ENCODE data around the gene FLT3. TPM values are rescaled to one million over a fixed set of nuclear protein-coding genes. Genes with fewer than 3 reads are reported as not detected.

FLT3 gene
- total RNA-seq, 2 experiments from 2014 or later, result 0.39 to 0.55 TPM

GRCh38 chr13:28014301-28014700 is 86.1 kb downstream of the FLT3 start:
- H3K36me3 ChIP-seq (ENCODE audit: insufficient read depth, low read length), result no peaks in the 10 kb centered on the region
- no peaks in the 10 kb centered on the region for H3K4me1 Mint-ChIP-seq (ENCODE audit: low read depth)

GRCh38 chr13:28013482-28013881 is 86.9 kb downstream of the FLT3 start:
- H3K9me3 Mint-ChIP-seq, result no peaks in the 10 kb centered on the region
- POLR2A ChIA-PET, result interaction anchor here (0.6 kb wide), 1 partner anchor 331 kb away, joined by 3 read pairs; no protein-coding TSS in a partner anchor
- H3K4me3 ChIP-seq (ENCODE audit: low read length), result no peak overlapping the region

More at GRCh38 chr13:28014301-28014700, 86.1 kb downstream of the FLT3 start:
- ChIA-PET CTCF (interaction anchor here (1.1 kb wide), 1 partner anchor 184 kb away, joined by 3 read pairs; no protein-coding TSS in a partner anchor), POLR2A (interaction anchor here (0.6 kb wide), 1 partner anchor 330 kb away, joined by 3 read pairs; no protein-coding TSS in a partner anchor)
- H3K27me3 ChIP-seq (ENCODE audit: control insufficient read depth in 1 of 2, insufficient read depth in 2 of 2, low read length in 2 of 2), result no peaks in the 10 kb centered on the region
- no peak overlapping the region for H3K4me3 ChIP-seq (ENCODE audit: low read length)
- Mint-ChIP-seq H3K27ac (no peak overlapping the region), H3K36me3 (ENCODE audit: low read depth) (no peaks in the 10 kb centered on the region), H3K27me3 (peaks cover 14% of the 10 kb centered on the region), H3K4me3 (no peak overlapping the region), H3K9me3 (no peaks in the 10 kb centered on the region)
- H3K9me3 ChIP-seq (ENCODE audit: control insufficient read depth in 1 of 2, insufficient read depth in 1 of 2, low read length in 2 of 2), result no peaks in the 10 kb centered on the region
- no peak overlapping the region for H3K27ac ChIP-seq (ENCODE audit: low read depth in 1 of 2, low read length in 2 of 2)
- no peak for DNase-seq
- intact Hi-C loops (cut with DNase I, micrococcal nuclease), result no loop called here
- no peaks in the 10 kb centered on the region for H3K4me1 ChIP-seq (ENCODE audit: insufficient read depth, low read length)
- no peak for TF ChIP-seq CTCF (IDR thresholded peaks at IDR 0.05)
- no peak for ATAC-seq (ENCODE audit: poor library complexity)

GRCh38 chr13:28012896-28013295 is 87.5 kb downstream of the FLT3 start:
- ChIA-PET CTCF (no interaction called here), POLR2A (no interaction called here)
- no peaks in the 10 kb centered on the region for H3K36me3 ChIP-seq (ENCODE audit: insufficient read depth, low read length)

More at GRCh38 chr13:28013482-28013881, 86.9 kb downstream of the FLT3 start:
- DNase-seq (no peak), ATAC-seq (ENCODE audit: poor library complexity) (no peak)
- TF ChIP-seq CTCF (IDR thresholded peaks at IDR 0.05), result no peak
- CTCF ChIA-PET, result no interaction called here
- Histone ChIP-seq H3K9me3 (ENCODE audit: control insufficient read depth in 1 of 2, insufficient read depth in 1 of 2, low read length in 2 of 2) (no peaks in the 10 kb centered on the region), H3K4me1 (ENCODE audit: insufficient read depth, low read length) (no peaks in the 10 kb centered on the region), H3K27me3 (ENCODE audit: control insufficient read depth in 1 of 2, insufficient read depth in 2 of 2, low read length in 2 of 2) (no peaks in the 10 kb centered on the region), H3K27ac (ENCODE audit: low read depth in 1 of 2, low read length in 2 of 2) (no peak overlapping the region), H3K36me3 (ENCODE audit: insufficient read depth, low read length) (no peaks in the 10 kb centered on the region)
- H3K4me3 Mint-ChIP-seq, result no peak overlapping the region
- no peaks in the 10 kb centered on the region for H3K4me1 Mint-ChIP-seq (ENCODE audit: low read depth)
- intact Hi-C loops (cut with DNase I, micrococcal nuclease), result no loop called here
- peaks cover 13% of the 10 kb centered on the region for H3K27me3 Mint-ChIP-seq
- no peaks in the 10 kb centered on the region for H3K36me3 Mint-ChIP-seq (ENCODE audit: low read depth)
- no peak overlapping the region for H3K27ac Mint-ChIP-seq

More at GRCh38 chr13:28012896-28013295, 87.5 kb downstream of the FLT3 start:
- DNase-seq (no peak), ATAC-seq (ENCODE audit: poor library complexity) (no peak)
- Mint-ChIP-seq H3K9me3 (no peaks in the 10 kb centered on the region), H3K4me3 (no peak overlapping the region), H3K36me3 (ENCODE audit: low read depth) (no peaks in the 10 kb centered on the region), H3K27me3 (peaks cover 9% of the 10 kb centered on the region), H3K27ac (no peak overlapping the region), H3K4me1 (ENCODE audit: low read depth) (no peaks in the 10 kb centered on the region)
- no peak overlapping the region for H3K27ac ChIP-seq (ENCODE audit: low read depth in 1 of 2, low read length in 2 of 2)
- TF ChIP-seq CTCF (IDR thresholded peaks at IDR 0.05), result no peak
- no peaks in the 10 kb centered on the region for H3K9me3 ChIP-seq (ENCODE audit: control insufficient read depth in 1 of 2, insufficient read depth in 1 of 2, low read length in 2 of 2)
- H3K4me3 ChIP-seq (ENCODE audit: low read length), result no peak overlapping the region
- no peaks in the 10 kb centered on the region for H3K27me3 ChIP-seq (ENCODE audit: control insufficient read depth in 1 of 2, insufficient read depth in 2 of 2, low read length in 2 of 2)
- H3K4me1 ChIP-seq (ENCODE audit: insufficient read depth, low read length), result no peaks in the 10 kb centered on the region
- intact Hi-C loops (cut with DNase I, micrococcal nuclease), result no loop called here

All from CD4-positive, alpha-beta T cell (primary cell).